Measurements from ENCODE around the gene LHX8.
"Not testable (repeated sequence)": the region's sequence is repeated elsewhere in the genome, so short reads cannot be mapped to it uniquely, and the experiment has no call there.

The LHX8 gene

GRCh38 chr1:75100481-75101092, 33.6 kb upstream of the LHX8 start:
- Histone ChIP-seq H3F3A (ENCODE audit: low read depth) (no peaks in the 10 kb centered on the region), H3K4me1 (ENCODE audit: insufficient read depth, low read length, poor library complexity, severe bottlenecking) (no peaks in the 10 kb centered on the region), H3K36me3 (ENCODE audit: insufficient read depth, low read length) (no peaks in the 10 kb centered on the region), H4K20me1 (ENCODE audit: insufficient read depth, low read length, poor library complexity, severe bottlenecking) (no peaks in the 10 kb centered on the region), H2AFZ (ENCODE audit: low read length) (no peak overlapping the region), H3K4me3 (ENCODE audit: low read length, poor library complexity, severe bottlenecking) (no peak overlapping the region), H3K27me3 (ENCODE audit: insufficient read depth, low read length, poor library complexity, severe bottlenecking) (no peaks in the 10 kb centered on the region), H3K9ac (ENCODE audit: low read depth, low read length, poor library complexity, severe bottlenecking) (no peak overlapping the region), H3K9me2 (replicated peaks; ENCODE audit: low read depth, low read length) (no peaks in the 10 kb centered on the region), H3K9me3 (ENCODE audit: insufficient read depth, low read depth, low read length) (no peaks in the 10 kb centered on the region), H3K4me2 (ENCODE audit: low read depth, low read length, poor library complexity, severe bottlenecking) (no peak overlapping the region), H3K79me2 (ENCODE audit: insufficient read depth, low read length) (no peaks in the 10 kb centered on the region)
- TF ChIP-seq CTCF (conservative IDR thresholded peaks at IDR 0.05; ENCODE audit: low read length) (no peak), EZH2phosphoT487 (IDR thresholded peaks at IDR 0.05; ENCODE audit: borderline replicate concordance) (no peak)

- not testable (repeated sequence) for H3K36me3 ChIP-seq (ENCODE audit: insufficient read depth, low read length); H3K27me3 ChIP-seq (ENCODE audit: insufficient read depth, low read length, poor library complexity, severe bottlenecking); H3K4me3 ChIP-seq (ENCODE audit: low read length, poor library complexity, severe bottlenecking); H2AFZ ChIP-seq (ENCODE audit: low read length); H3F3A ChIP-seq (ENCODE audit: low read depth); H3K4me2 ChIP-seq (ENCODE audit: low read depth, low read length, poor library complexity, severe bottlenecking); H4K20me1 ChIP-seq (ENCODE audit: insufficient read depth, low read length, poor library complexity, severe bottlenecking); H3K79me2 ChIP-seq (ENCODE audit: insufficient read depth, low read length); H3K9me2 ChIP-seq (replicated peaks; ENCODE audit: low read depth, low read length); H3K9ac ChIP-seq (ENCODE audit: low read depth, low read length, poor library complexity, severe bottlenecking); H3K4me1 ChIP-seq (ENCODE audit: insufficient read depth, low read length, poor library complexity, severe bottlenecking); H3K9me3 ChIP-seq (ENCODE audit: insufficient read depth, low read depth, low read length)
These were observed 21.7 kb upstream of the LHX8 start for GRCh38 chr1:75112362-75112951.

- H3K27me3 ChIP-seq (ENCODE audit: insufficient read depth, low read length, poor library complexity, severe bottlenecking): no peaks in the 10 kb centered on the region
- no peaks in the 10 kb centered on the region for H3K9me3 ChIP-seq (ENCODE audit: insufficient read depth, low read depth, low read length)
- H3K36me3 ChIP-seq (ENCODE audit: insufficient read depth, low read length): no peaks in the 10 kb centered on the region
- no peaks in the 10 kb centered on the region for H3K4me1 ChIP-seq (ENCODE audit: insufficient read depth, low read length, poor library complexity, severe bottlenecking)
- no peaks in the 10 kb centered on the region for H3K79me2 ChIP-seq (ENCODE audit: insufficient read depth, low read length)
- H3K9ac ChIP-seq (ENCODE audit: low read depth, low read length, poor library complexity, severe bottlenecking): no peak overlapping the region
- TF ChIP-seq EZH2phosphoT487 (IDR thresholded peaks at IDR 0.05; ENCODE audit: borderline replicate concordance) (no peak), CTCF (conservative IDR thresholded peaks at IDR 0.05; ENCODE audit: low read length) (no peak)
- H2AFZ ChIP-seq (ENCODE audit: low read length): no peak overlapping the region
- H4K20me1 ChIP-seq (ENCODE audit: insufficient read depth, low read length, poor library complexity, severe bottlenecking): no peaks in the 10 kb centered on the region
- H3K4me3 ChIP-seq (ENCODE audit: low read length, poor library complexity, severe bottlenecking): no peak overlapping the region
- H3K4me2 ChIP-seq (ENCODE audit: low read depth, low read length, poor library complexity, severe bottlenecking): no peak overlapping the region
- no peaks in the 10 kb centered on the region for H3F3A ChIP-seq (ENCODE audit: low read depth)
- no peaks in the 10 kb centered on the region for H3K9me2 ChIP-seq (replicated peaks; ENCODE audit: low read depth, low read length)
These were observed 18.5 kb upstream of the LHX8 start for GRCh38 chr1:75115654-75116053.

GRCh38 chr1:75123756-75124155, 10.4 kb upstream of the LHX8 start:
- H3K9ac ChIP-seq (ENCODE audit: low read depth, low read length, poor library complexity, severe bottlenecking): no peak overlapping the region
- H3K4me1 ChIP-seq (ENCODE audit: insufficient read depth, low read length, poor library complexity, severe bottlenecking): no peaks in the 10 kb centered on the region
- H2AFZ ChIP-seq (ENCODE audit: low read length): no peak overlapping the region
- no peak overlapping the region for H3K4me3 ChIP-seq (ENCODE audit: low read length, poor library complexity, severe bottlenecking)
- no peaks in the 10 kb centered on the region for H3K27me3 ChIP-seq (ENCODE audit: insufficient read depth, low read length, poor library complexity, severe bottlenecking)
- H4K20me1 ChIP-seq (ENCODE audit: insufficient read depth, low read length, poor library complexity, severe bottlenecking): no peaks in the 10 kb centered on the region
- no peaks in the 10 kb centered on the region for H3K9me2 ChIP-seq (replicated peaks; ENCODE audit: low read depth, low read length)
- no peaks in the 10 kb centered on the region for H3K9me3 ChIP-seq (ENCODE audit: insufficient read depth, low read depth, low read length)
- H3K36me3 ChIP-seq (ENCODE audit: insufficient read depth, low read length): no peaks in the 10 kb centered on the region
- H3K79me2 ChIP-seq (ENCODE audit: insufficient read depth, low read length): no peaks in the 10 kb centered on the region
- TF ChIP-seq EZH2phosphoT487 (IDR thresholded peaks at IDR 0.05; ENCODE audit: borderline replicate concordance): no peak
- TF ChIP-seq CTCF (conservative IDR thresholded peaks at IDR 0.05; ENCODE audit: low read length): no peak
- no peak overlapping the region for H3K4me2 ChIP-seq (ENCODE audit: low read depth, low read length, poor library complexity, severe bottlenecking)
- no peaks in the 10 kb centered on the region for H3F3A ChIP-seq (ENCODE audit: low read depth)

Data from Loucy (cell line).